GM12878 (cell line): ENCODE data around the gene MCC. TPM values are rescaled to one million over a fixed set of nuclear protein-coding genes. Genes with fewer than 3 reads are reported as not detected.
"Not testable (repeated sequence)": the region's sequence is repeated elsewhere in the genome, so short reads cannot be mapped to it uniquely, and the experiment has no call there.

ENCODE experiments used
- ATAC-seq: fragments of 200-7000 bp; cut with Tn5 transposase; 3 replicates; pipeline ENCODE4 v1.9.1; 2020; ENCODE audit warnings: mild to moderate bottlenecking, moderate library complexity
- BruUV-seq: library from RNA; stranded (reverse); fragments of 400-500 nt; replicated peaks from 2 replicates; lab custom pipeline; 2021; lab: Mats Ljungman, UMichigan
- CTCF ChIA-PET: fragments of 300-600 bp; sonication (Branson Sonifier 250); formaldehyde crosslinking; extraction: SDS; loops from one replicate; lab custom pipeline; 2021; ENCODE audit warnings: inconsistent platforms; lab: Yijun Ruan, JAX
- POLR2A ChIA-PET: fragments of 350-600 bp; formaldehyde crosslinking; extraction: SDS; loops from one replicate; lab custom pipeline; 2021; ENCODE audit warnings: inconsistent platforms; lab: Charles Lee
- RAD21 ChIA-PET: fragments of 300-600 bp; sonication (Branson Sonifier 250); formaldehyde crosslinking; loops from one replicate; lab custom pipeline; 2023; ENCODE audit warnings: antibody characterized with exemption; ENCODE audit not compliant: unreplicated experiment; lab: Charles Lee
- SMC1A ChIA-PET: fragments of 300-600 bp; sonication (Branson Sonifier 250); formaldehyde crosslinking; loops from one replicate; lab custom pipeline; 2023; ENCODE audit not compliant: unreplicated experiment, uncharacterized antibody; lab: Charles Lee
- DNase-seq: peaks from one replicate; pipeline ENCODE4 v3.0.0-alpha.2; 2011; ENCODE audit warnings: low read depth, low spot score
- FAIRE-seq: peaks from 3 replicates; lab custom pipeline; 2011; peaks lifted over from hg19 to GRCh38; lab: Jason Lieb, UNC
- H2AFZ ChIP-seq: 2 replicates; pipeline ENCODE4 v1.6.0; 2011; ENCODE audit warnings: low read depth, low read length, control low read depth; ENCODE audit not compliant: control insufficient read depth
- H3K27ac ChIP-seq: 2 replicates; pipeline ENCODE4 v1.5.1; 2011; ENCODE audit warnings: control low read depth; ENCODE audit not compliant: control insufficient read depth, insufficient read depth
- H3K27me3 ChIP-seq, 2 experiments: replicated peaks in 1 of 2; 2 replicates each; pipeline versions ENCODE4 v1.6.0 to v1.6.1; 2011; ENCODE audit warnings: low read length in 1 of 2; ENCODE audit not compliant: control insufficient read depth in 2 of 2, insufficient read depth in 2 of 2
- H3K36me3 ChIP-seq, 2 experiments: 2 replicates each; pipeline ENCODE4 v1.5.1; 2011; ENCODE audit warnings: low read length in 1 of 2; ENCODE audit not compliant: control insufficient read depth in 2 of 2, insufficient read depth in 2 of 2
- H3K4me1 ChIP-seq: 2 replicates; pipeline ENCODE4 v1.6.1; 2011; ENCODE audit warnings: mild to moderate bottlenecking, low read length, moderate library complexity, mixed read lengths; ENCODE audit not compliant: control insufficient read depth, insufficient read depth
- H3K4me2 ChIP-seq: 2 replicates; pipeline ENCODE4 v1.6.0; 2011; ENCODE audit warnings: control low read depth; ENCODE audit not compliant: control insufficient read depth, insufficient read depth
- H3K4me3 ChIP-seq: fragments of 200-600 bp; sonication (generic); 2 replicates; pipeline ENCODE4 v1.5.1; 2016
- H3K79me2 ChIP-seq: 2 replicates; pipeline ENCODE4 v1.6.0; 2011; ENCODE audit warnings: low read length; ENCODE audit not compliant: control insufficient read depth, insufficient read depth
- H3K9ac ChIP-seq: 2 replicates; pipeline ENCODE4 v1.8.0; 2011; ENCODE audit warnings: low read length, control low read depth, mixed read lengths; ENCODE audit not compliant: control insufficient read depth, insufficient read depth
- H3K9me3 ChIP-seq: replicated peaks from 3 replicates; pipeline ENCODE4 v1.5.1; 2011; ENCODE audit warnings: mild to moderate bottlenecking, low read length; ENCODE audit not compliant: control insufficient read depth, insufficient read depth
- H4K20me1 ChIP-seq: 2 replicates; pipeline ENCODE4 v1.6.0; 2011; ENCODE audit not compliant: control insufficient read depth, insufficient read depth
- SIN3A ChIP-seq: IDR thresholded peaks from 2 replicates; pipeline ENCODE4 v1.6.1; 2012; ENCODE audit warnings: low read depth, low read length, improper control_type of control experiment
- WGBS: methylation state at CpG from one replicate; pipeline ENCODE4 v1.1.6; 2016; ENCODE audit warnings: low lambda C conversion rate; ENCODE audit not compliant: insufficient replicate concordance, insufficient coverage; ENCODE audit errors: missing lambda C conversion rate; 5-methylcytosine and 5-hydroxymethylcytosine counted together
- in situ Hi-C: fragments of 300-500 bp; cut with MboI; formaldehyde crosslinking; loops from 9 replicates; pipeline ENCODE4 v1.14.3; 2018; ENCODE audit warnings: mixed read lengths
- intact Hi-C: fragments of 100-400 bp; cut with micrococcal nuclease; formaldehyde crosslinking; loops from one replicate; pipeline ENCODE4 v1.14.2; 2022; ENCODE audit not compliant: unreplicated experiment
- polyA plus RNA-seq, 11 experiments: library from polyadenylated mRNA; depleted of rRNA in 4 of 11; unstranded in 6 of 11; stranded (reverse) in 5 of 11; fragments of >200 nt; fragmentation: Nextera tagmentation in 4 of 11; fragmentation: Illumina TruSeq in 1 of 11; extraction: Ambion mirVana in 4 of 11; extraction: Trizol in 1 of 11; gene quantifications; 1 replicate in 1 of 11; 2 replicates in 10 of 11; pipeline versions ENCODE4 v1.2.1 to v1.2.3, GENCODE V29; 2011 to 2016; ENCODE audit warnings: inconsistent platforms in 2 of 11, missing spikeins in 2 of 11, low read depth in 1 of 11
- total RNA-seq, 4 experiments: library from RNA; depleted of rRNA in 3 of 4; stranded (reverse); fragments of >200 nt in 3 of 4; fragmentation: Illumina TruSeq in 1 of 4; extraction: Trizol in 1 of 4; gene quantifications; 2 replicates each; pipeline versions ENCODE4 v1.2.1 to v1.2.3, GENCODE V29; 2013 to 2021

MCC gene
- total and polyA plus RNA-seq, 10 of the 15 experiments (the other 5 are each of a cell fraction or from before 2014, with no cell fraction given): 0.03 to 0.86 (median 0.16) TPM

- RAD21 ChIA-PET: no interaction called here
- H2AFZ ChIP-seq: no peak overlapping the region
- CTCF ChIA-PET: interaction anchor here (0.7 kb wide), 1 partner anchor 9 kb away, joined by 3 read pairs; no protein-coding TSS in a partner anchor
- in situ Hi-C loops: no loop called here
- FAIRE-seq (no peak), DNase-seq (no peak), ATAC-seq (no peak)
- no peaks in the 10 kb centered on the region; the same call in 2 of the 3 replicates for H3K9me3 ChIP-seq
- H3K4me3 ChIP-seq: no peak overlapping the region
- no peaks in the 10 kb centered on the region for H3K4me1 ChIP-seq
- WGBS: 69% methylated on average over 21 of the region's 21 CpGs
- intact Hi-C loops: no loop called here
- SMC1A ChIA-PET: no interaction called here
- no peak overlapping the region for H3K4me2 ChIP-seq
- no peaks in the 10 kb centered on the region for H3K79me2 ChIP-seq
- H4K20me1 ChIP-seq: 0 out of 2 replicates have a peak, but pooled peaks cover 3% of the 10 kb centered on the region
- no peak for TF ChIP-seq SIN3A
- no peaks in the 10 kb centered on the region for H3K27me3 ChIP-seq
- POLR2A ChIA-PET: no interaction called here
- BruUV-seq: no TSS peak
- H3K27ac ChIP-seq: no peak overlapping the region
- H3K36me3 ChIP-seq: no peaks in the 10 kb centered on the region
- H3K9ac ChIP-seq: no peak overlapping the region
Measured at GRCh38 chr5:113075019-113075418, 413.2 kb downstream of the MCC start.

DNA sequence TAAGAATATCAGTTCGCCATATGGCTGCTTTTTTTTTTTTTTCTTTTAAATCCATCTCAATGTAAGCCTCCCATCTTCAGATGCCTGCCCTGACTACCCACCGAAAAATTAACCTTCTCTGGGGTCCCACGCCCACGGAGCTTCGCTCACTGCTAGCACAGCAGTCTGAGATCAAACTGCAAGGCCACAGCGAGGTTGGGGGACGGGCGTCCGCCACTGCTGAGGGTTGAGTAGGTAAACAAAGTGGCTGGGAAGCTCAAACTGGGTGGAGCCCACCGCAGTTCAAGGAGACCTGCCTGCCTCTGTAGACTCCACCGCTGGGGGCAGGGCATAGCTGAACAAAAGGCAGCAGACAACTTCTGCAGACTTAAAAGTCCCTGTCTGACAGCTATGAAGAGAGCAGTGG is 414.6 kb downstream of the MCC start:
- H3K27me3 ChIP-seq, ATAC-seq, DNase-seq, H3K36me3 ChIP-seq, H4K20me1 ChIP-seq, FAIRE-seq, H3K4me2 ChIP-seq, H3K79me2 ChIP-seq, H3K27ac ChIP-seq, H3K9ac ChIP-seq, H3K4me1 ChIP-seq, H3K4me3 ChIP-seq, BruUV-seq, H3K9me3 ChIP-seq, in situ Hi-C loops, H2AFZ ChIP-seq, intact Hi-C loops: not testable (repeated sequence)
- WGBS: 40% methylated on average over 11 of the region's 11 CpGs
- ChIA-PET RAD21 (interaction anchor here (0.6 kb wide), 1 partner anchor 26 kb away, joined by 3 read pairs; no protein-coding TSS in a partner anchor), SMC1A (interaction anchor here (0.6 kb wide), 1 partner anchor 78 kb away, joined by 3 read pairs; no protein-coding TSS in a partner anchor), CTCF (interaction anchor here (0.8 kb wide), 1 partner anchor 12 kb away, joined by 5 read pairs; no protein-coding TSS in a partner anchor), POLR2A (interaction anchor here (0.7 kb wide), 1 partner anchor 1024 kb away, joined by 4 read pairs; no protein-coding TSS in a partner anchor)
